ENCODE results near the gene DEPDC1B.
"Not testable (repeated sequence)": the region's sequence is repeated elsewhere in the genome, so short reads cannot be mapped to it uniquely, and the experiment has no call there.

Gene DEPDC1B

GRCh38 chr5:60632153-60632552 lies 67.8 kb downstream of the DEPDC1B start:
- no peak overlapping the region for H3K4me3 ChIP-seq (ENCODE audit: low read depth, low read length)
- no peak for TF ChIP-seq CTCF (IDR thresholded peaks at IDR 0.05; ENCODE audit: borderline replicate concordance, insufficient read depth, low read depth, low read length)

- H3K4me3 ChIP-seq (ENCODE audit: low read depth, low read length) = no peak overlapping the region
- no peak for TF ChIP-seq CTCF (IDR thresholded peaks at IDR 0.05; ENCODE audit: borderline replicate concordance, insufficient read depth, low read depth, low read length)
These were observed 69.1 kb downstream of the DEPDC1B start for GRCh38 chr5:60630836-60631235.

GRCh38 chr5:60630179-60630578 lies 69.8 kb downstream of the DEPDC1B start:
- TF ChIP-seq CTCF (IDR thresholded peaks at IDR 0.05; ENCODE audit: borderline replicate concordance, insufficient read depth, low read depth, low read length) = no peak

GRCh38 chr5:60624875-60625274 lies 75.1 kb downstream of the DEPDC1B start:
- not testable (repeated sequence) for H3K4me3 ChIP-seq (ENCODE audit: low read depth, low read length)

More at GRCh38 chr5:60630179-60630578, 69.8 kb downstream of the DEPDC1B start:
- H3K4me3 ChIP-seq (ENCODE audit: low read depth, low read length) = no peak overlapping the region

- H3K4me3 ChIP-seq (ENCODE audit: low read depth, low read length) = not testable (repeated sequence)
These were observed 79.2 kb downstream of the DEPDC1B start for GRCh38 chr5:60620752-60621151.

GRCh38 chr5:60613826-60614225 lies 86.1 kb downstream of the DEPDC1B start:
- TF ChIP-seq CTCF (IDR thresholded peaks at IDR 0.05; ENCODE audit: borderline replicate concordance, insufficient read depth, low read depth, low read length) = no peak
- no peak overlapping the region for H3K4me3 ChIP-seq (ENCODE audit: low read depth, low read length)

GRCh38 chr5:60611099-60611740 lies 88.7 kb downstream of the DEPDC1B start:
- H3K4me3 ChIP-seq (ENCODE audit: low read depth, low read length) = no peak overlapping the region
- no peak for TF ChIP-seq CTCF (IDR thresholded peaks at IDR 0.05; ENCODE audit: borderline replicate concordance, insufficient read depth, low read depth, low read length)

- TF ChIP-seq CTCF (IDR thresholded peaks at IDR 0.05; ENCODE audit: borderline replicate concordance, insufficient read depth, low read depth, low read length) = no peak
- H3K4me3 ChIP-seq (ENCODE audit: low read depth, low read length) = no peak overlapping the region
These were observed 95.2 kb downstream of the DEPDC1B start for GRCh38 chr5:60604771-60605170.
